Fibroblast of the aortic adventitia (primary cell): ENCODE data around the gene RASL12. TPM values are rescaled to one million over a fixed set of nuclear protein-coding genes. Genes with fewer than 3 reads are reported as not detected.

ENCODE experiments used
- DNase-seq: peaks from one replicate; pipeline ENCODE4 v3.0.0-alpha.2; 2010; ENCODE audit warnings: low read depth
- H3K4me3 ChIP-seq: 2 replicates; pipeline ENCODE4 v1.5.1; 2011; ENCODE audit warnings: low read depth, mild to moderate bottlenecking, control low read depth, low read length, moderate library complexity
- total RNA-seq: library from RNA; depleted of rRNA; stranded (reverse); fragments of >200 nt; gene quantifications from 2 replicates; pipeline ENCODE4 v1.2.3, GENCODE V29; 2012; ENCODE audit warnings: low replicate concordance
- TF ChIP-seq, protein P1 (sequence below): IDR thresholded peaks from 2 replicates; pipeline ENCODE4 v1.5.1; 2011; ENCODE audit warnings: mild to moderate bottlenecking, low read length, control low read depth, inconsistent platforms; ENCODE audit not compliant: insufficient read depth

The RASL12 gene, protein sequence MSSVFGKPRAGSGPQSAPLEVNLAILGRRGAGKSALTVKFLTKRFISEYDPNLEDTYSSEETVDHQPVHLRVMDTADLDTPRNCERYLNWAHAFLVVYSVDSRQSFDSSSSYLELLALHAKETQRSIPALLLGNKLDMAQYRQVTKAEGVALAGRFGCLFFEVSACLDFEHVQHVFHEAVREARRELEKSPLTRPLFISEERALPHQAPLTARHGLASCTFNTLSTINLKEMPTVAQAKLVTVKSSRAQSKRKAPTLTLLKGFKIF
- total RNA-seq: 1.7 and 1.9 TPM in 2 replicates

DNA sequence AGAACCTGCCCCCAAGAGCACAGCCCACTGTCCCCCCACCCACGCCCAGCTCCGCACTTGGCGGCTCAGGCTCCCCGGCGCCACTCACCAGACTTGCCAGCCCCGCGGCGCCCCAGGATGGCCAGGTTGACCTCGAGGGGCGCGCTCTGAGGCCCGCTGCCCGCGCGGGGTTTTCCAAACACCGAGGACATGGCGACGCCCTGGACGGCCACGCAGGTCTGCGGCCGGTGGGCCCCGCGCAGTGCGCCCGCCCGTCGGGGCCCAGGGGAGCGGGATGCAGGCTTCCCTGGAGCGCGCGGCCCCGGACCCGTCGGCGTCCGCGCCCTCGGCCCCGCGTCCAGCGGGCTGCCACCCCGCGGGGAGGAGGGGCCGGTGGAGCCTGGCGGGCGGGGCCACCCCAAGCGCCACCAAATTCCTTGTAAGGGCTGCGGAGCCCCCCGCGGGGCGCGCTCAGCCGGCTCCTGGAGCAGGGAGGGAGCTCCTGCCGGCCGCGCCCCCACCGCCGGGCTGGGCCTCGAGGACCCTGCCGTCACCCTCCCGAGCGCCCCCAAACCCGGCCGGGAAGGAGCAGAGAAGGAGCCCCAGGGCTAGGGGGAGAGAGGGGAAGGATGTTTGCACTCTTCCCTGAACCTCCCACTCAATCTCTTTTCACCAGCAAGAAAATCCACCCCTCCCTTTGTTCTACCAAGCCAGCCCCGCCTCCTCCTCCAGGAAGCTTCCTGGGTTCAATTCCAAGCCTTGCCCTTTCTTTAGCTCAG lies at the start of gene RASL12:
RASL12 (minus strand) TSS at position 347 of the 758 bp plus-strand sequence; CDS start at position 191, 156 bp downstream.
- no peak for DNase-seq
- H3K4me3 ChIP-seq: no peak within 1 kb of the TSS
- TF ChIP-seq, protein P1, sequence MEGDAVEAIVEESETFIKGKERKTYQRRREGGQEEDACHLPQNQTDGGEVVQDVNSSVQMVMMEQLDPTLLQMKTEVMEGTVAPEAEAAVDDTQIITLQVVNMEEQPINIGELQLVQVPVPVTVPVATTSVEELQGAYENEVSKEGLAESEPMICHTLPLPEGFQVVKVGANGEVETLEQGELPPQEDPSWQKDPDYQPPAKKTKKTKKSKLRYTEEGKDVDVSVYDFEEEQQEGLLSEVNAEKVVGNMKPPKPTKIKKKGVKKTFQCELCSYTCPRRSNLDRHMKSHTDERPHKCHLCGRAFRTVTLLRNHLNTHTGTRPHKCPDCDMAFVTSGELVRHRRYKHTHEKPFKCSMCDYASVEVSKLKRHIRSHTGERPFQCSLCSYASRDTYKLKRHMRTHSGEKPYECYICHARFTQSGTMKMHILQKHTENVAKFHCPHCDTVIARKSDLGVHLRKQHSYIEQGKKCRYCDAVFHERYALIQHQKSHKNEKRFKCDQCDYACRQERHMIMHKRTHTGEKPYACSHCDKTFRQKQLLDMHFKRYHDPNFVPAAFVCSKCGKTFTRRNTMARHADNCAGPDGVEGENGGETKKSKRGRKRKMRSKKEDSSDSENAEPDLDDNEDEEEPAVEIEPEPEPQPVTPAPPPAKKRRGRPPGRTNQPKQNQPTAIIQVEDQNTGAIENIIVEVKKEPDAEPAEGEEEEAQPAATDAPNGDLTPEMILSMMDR: no peak

DNA sequence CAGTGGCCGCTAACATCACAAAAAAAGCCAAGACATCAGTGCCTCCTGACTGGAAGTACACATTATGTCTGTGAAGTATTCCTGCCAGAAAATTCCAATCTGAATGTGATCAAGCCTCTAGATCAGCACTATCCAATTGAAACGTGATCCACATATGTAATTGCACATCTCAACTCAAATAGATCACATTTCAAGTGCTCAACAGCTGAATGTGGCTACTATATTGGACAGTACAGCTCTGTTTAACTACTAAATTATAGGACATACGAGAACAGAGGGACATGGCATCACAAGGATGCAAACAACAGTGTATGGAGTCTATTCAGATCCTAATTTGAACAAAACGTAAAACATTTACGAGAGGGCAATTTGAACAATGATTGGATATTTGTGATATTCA lies 47.8 kb upstream of the RASL12 start:
- DNase-seq: no peak
- TF ChIP-seq, protein P1: no peak
- no peak overlapping the region for H3K4me3 ChIP-seq

DNA sequence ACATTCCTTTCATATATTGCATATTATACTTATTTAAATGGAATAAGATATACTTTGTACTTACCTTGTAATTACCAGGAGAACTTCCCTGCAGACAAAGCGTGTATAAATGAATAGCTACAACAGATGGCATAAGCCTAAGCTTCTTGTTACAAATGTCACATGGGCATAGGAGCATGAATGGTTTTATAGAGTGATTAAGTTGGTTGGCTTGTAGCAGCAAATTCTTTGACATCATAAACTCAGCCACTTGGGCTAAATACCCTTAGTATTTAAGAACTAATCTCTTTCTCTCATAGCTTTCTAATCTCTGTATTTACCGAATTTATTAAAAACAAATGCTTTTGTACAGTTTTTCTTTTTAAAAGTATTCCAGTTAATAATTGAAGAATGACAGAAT lies 47.3 kb upstream of the RASL12 start, which contains the start of gene UBAP1L:
UBAP1L (minus strand) TSS at position 115 of the 400 bp plus-strand sequence. CDS start 8,985 bp downstream, outside the sequence.
- no peak within 1 kb of the TSS for H3K4me3 ChIP-seq
- no peak for DNase-seq
- TF ChIP-seq, protein P1: no peak

DNA sequence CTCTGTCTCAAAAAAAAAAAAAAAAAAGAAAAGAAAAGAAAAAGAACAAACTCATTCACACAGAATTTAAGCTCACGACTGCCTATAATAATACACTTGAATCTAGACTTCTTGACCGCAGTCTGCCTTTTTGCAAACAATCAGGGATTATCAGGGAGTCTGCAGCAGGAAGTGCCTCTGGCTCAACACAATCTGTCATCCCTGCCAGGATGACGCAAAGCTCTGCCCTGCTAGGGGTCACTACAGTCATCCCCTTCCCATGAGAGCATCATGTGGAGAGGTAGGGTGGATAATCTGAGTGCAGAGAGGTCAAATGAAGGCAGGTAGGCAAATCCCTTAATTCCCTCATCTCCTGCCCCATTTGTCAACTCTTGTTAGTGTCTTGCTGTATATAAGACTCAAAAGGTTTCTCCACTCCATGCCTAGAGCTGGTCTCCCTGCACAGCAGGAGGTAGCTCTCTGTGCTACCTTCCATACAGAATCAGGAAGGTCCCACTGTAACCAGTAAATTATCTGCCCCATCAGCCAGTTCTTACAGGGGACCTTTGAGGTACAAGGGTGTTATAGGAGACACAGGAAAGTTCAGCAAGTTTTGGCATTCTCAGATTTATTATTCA lies 43.0 kb upstream of the RASL12 start:
- peak; percentile 71 for DNase-seq
- H3K4me3 ChIP-seq: no peak overlapping the region
- TF ChIP-seq, protein P1: no peak

DNA sequence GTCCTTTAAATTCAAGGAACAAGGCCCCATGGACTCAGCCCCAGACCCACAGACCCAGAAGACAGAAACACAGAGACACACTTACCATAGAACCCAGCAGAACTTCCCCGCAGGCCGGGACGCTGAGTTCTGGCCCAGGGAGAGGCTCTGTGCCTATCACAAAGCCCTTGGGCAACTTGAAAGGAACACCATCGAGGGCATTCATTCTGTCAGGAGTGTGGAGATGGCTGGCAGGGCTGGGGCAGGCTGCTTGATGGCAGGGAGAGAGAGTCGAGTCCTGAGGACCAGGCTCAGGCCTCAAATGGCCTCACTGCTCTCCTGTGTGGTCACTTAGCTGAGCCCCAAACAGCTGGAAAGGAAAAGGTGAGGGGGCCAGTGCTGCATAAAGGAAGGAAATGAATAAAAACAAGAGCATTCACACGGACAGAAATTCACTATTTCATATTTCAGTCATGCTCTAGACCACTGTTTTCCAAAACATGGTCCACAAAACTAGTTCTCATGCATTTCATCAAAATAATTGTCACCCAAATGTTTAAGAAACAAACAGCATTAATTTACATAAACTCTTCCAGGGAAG lies 38.3 kb upstream of the RASL12 start:
- TF ChIP-seq, protein P1: no peak
- DNase-seq: no peak
- no peak overlapping the region for H3K4me3 ChIP-seq

DNA sequence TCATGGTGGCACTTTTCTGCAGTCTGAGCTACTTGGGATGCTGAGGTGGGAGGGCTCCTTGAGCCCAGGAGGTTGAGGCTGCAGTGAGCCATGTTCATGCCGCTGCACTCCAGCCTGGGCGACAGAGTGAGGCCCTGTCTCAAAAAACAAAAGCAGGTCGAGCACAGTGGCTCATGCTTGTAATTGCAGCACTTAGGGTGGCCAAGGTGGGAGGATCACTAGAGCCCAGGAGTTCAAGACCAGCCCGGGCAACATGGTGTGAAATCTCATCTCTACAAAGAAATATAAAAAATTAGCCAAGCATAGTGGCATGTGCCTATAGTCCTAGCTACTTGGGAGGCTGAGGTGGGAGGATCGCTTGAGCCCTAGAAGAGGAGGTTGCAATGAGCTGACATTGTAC lies 37.2 kb upstream of the RASL12 start:
- TF ChIP-seq, protein P1: no peak
- no peak for DNase-seq
- H3K4me3 ChIP-seq: no peak overlapping the region
